ENCODE measurements around the gene ALDOB. TPM values are rescaled to one million over a fixed set of nuclear protein-coding genes. Genes with fewer than 3 reads are reported as not detected.

Gene ALDOB
- total RNA-seq, 1 experiment from 2014 or later, result not detected

DNA sequence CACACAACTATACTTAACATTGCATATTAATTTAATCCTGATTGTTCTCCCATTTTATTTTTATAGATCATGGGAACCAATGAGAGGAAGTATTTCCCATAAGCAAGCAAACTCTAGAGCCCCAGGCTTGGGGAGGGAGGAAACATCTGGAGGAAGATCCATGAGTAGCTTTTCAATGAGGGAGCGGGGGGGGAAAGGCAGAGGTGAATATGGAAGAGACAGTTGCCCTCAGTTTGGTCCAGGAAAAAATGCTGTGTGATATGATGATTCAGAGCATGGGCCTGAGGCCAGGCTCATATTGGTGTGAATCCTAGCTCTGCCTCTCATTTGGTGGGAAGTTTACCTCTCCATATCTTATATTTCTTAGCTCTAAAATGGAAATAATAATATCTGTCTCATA lies 42.2 kb upstream of the ALDOB start:
- Mint-ChIP-seq H3K27ac (no peak overlapping the region; a peak in 2 of 7 replicates), H3K36me3 (ENCODE audit: insufficient read depth in 1 of 3, low read depth in 3 of 3) (peaks cover 18 to 31% (median 30%) of the 10 kb centered on the region in 3 experiments), H3K27me3 (ENCODE audit: low read depth) (no peaks in the 10 kb centered on the region), H3K4me1 (peaks cover 26 to 34% of the 10 kb centered on the region in 2 experiments), H3K9me3 (no peaks in the 10 kb centered on the region), H3K4me3 (no peak overlapping the region)
- H4K5ac ChIP-seq (ENCODE audit: insufficient read length, low read depth, low read length), result no peak overlapping the region
- no peaks in the 10 kb centered on the region for H3K23me2 ChIP-seq (ENCODE audit: insufficient read length, low read depth, low read length, poor library complexity, severe bottlenecking)
- H4K8ac ChIP-seq (replicated peaks; ENCODE audit: insufficient read length, low read depth, low read length), result no peak overlapping the region
- no peak overlapping the region for H3K9ac ChIP-seq (ENCODE audit: extremely low read depth, insufficient read length, low read length)
- H2BK120ac ChIP-seq (ENCODE audit: low read depth, low read length, poor library complexity, severe bottlenecking), result no peak overlapping the region
- no peak overlapping the region for H3K4ac ChIP-seq (ENCODE audit: low read depth, low read length)
- no peak overlapping the region for H3K18ac ChIP-seq (ENCODE audit: insufficient read length, low read depth, low read length)
- H2AFZ ChIP-seq (ENCODE audit: low read length), result no peak overlapping the region
- no peak overlapping the region for H2BK5ac ChIP-seq (ENCODE audit: insufficient read length, low read length)
- H2AK5ac ChIP-seq (ENCODE audit: insufficient read length, low read length), result no peak overlapping the region
- H2BK20ac ChIP-seq (ENCODE audit: low read depth, low read length, poor library complexity, severe bottlenecking), result no peak overlapping the region
- H3K79me2 ChIP-seq (ENCODE audit: insufficient read depth, low read length), result no peaks in the 10 kb centered on the region
- H4K91ac ChIP-seq (ENCODE audit: insufficient read length, low read depth, low read length), result no peak overlapping the region
- H3K14ac ChIP-seq (ENCODE audit: insufficient read depth, low read length), result no peak overlapping the region
- TF ChIP-seq, protein P1, sequence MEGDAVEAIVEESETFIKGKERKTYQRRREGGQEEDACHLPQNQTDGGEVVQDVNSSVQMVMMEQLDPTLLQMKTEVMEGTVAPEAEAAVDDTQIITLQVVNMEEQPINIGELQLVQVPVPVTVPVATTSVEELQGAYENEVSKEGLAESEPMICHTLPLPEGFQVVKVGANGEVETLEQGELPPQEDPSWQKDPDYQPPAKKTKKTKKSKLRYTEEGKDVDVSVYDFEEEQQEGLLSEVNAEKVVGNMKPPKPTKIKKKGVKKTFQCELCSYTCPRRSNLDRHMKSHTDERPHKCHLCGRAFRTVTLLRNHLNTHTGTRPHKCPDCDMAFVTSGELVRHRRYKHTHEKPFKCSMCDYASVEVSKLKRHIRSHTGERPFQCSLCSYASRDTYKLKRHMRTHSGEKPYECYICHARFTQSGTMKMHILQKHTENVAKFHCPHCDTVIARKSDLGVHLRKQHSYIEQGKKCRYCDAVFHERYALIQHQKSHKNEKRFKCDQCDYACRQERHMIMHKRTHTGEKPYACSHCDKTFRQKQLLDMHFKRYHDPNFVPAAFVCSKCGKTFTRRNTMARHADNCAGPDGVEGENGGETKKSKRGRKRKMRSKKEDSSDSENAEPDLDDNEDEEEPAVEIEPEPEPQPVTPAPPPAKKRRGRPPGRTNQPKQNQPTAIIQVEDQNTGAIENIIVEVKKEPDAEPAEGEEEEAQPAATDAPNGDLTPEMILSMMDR (conservative IDR thresholded peaks at IDR 0.05), result no peak
- no CpG with 5 or more reads among the region's 1 CpG for WGBS (ENCODE audit: extremely low coverage, insufficient read length, low lambda C conversion rate)
- H3K27ac ChIP-seq (ENCODE audit: insufficient read length, low read depth, low read length), result no peak overlapping the region
- no peak overlapping the region for H2BK15ac ChIP-seq (ENCODE audit: low read depth, low read length)
- no peak overlapping the region for H3K23ac ChIP-seq (ENCODE audit: insufficient read length, low read depth, low read length)
- H4K20me1 ChIP-seq (ENCODE audit: control insufficient read depth, insufficient read depth, insufficient read length), result no peaks in the 10 kb centered on the region
- peaks cover 8% of the 10 kb centered on the region for H3K4me1 ChIP-seq (ENCODE audit: insufficient read depth, low read length)
- no peak overlapping the region for H3K56ac ChIP-seq (ENCODE audit: insufficient read length, low read depth, low read length)
- H3K4me2 ChIP-seq (ENCODE audit: insufficient read depth, insufficient read length, low read length), result no peak overlapping the region
- H3T11ph ChIP-seq (ENCODE audit: low read length), result no peak overlapping the region
- no peaks in the 10 kb centered on the region for H3K79me1 ChIP-seq (ENCODE audit: insufficient read depth, low read depth, low read length, poor library complexity, severe bottlenecking)
- no peak overlapping the region for H2BK12ac ChIP-seq (ENCODE audit: insufficient read length, low read depth, low read length)
- H3K9me3 ChIP-seq (ENCODE audit: control insufficient read depth, low read depth, low read length), result no peaks in the 10 kb centered on the region
- no peak for DNase-seq
- H3K27me3 ChIP-seq (ENCODE audit: insufficient read depth, low read length), result no peaks in the 10 kb centered on the region
